SK-N-SH treated with all-trans-retinoic acid at 6 μM for 48 hours (cell line): ENCODE measurements around the gene GSTM3.

Source experiments
- ATAC-seq: fragments of 200-7000 bp; cut with Tn5 transposase; 3 replicates; pipeline ENCODE4 v1.9.1; 2020; ENCODE audit warnings: mild to moderate bottlenecking, moderate library complexity
- ARNTL ChIP-seq: fragments of 450-650 bp; formaldehyde crosslinking; IDR thresholded peaks from 2 replicates; pipeline ENCODE4 v1.5.0; 2020; ENCODE audit warnings: low read depth, mild to moderate bottlenecking, moderate library complexity, borderline replicate concordance
- BACH2 ChIP-seq: fragments of 250-450 bp; sonication (Bioruptor Pico); IDR thresholded peaks from 2 replicates; pipeline ENCODE4 v1.9.0; 2021; ENCODE audit warnings: mild to moderate bottlenecking, borderline replicate concordance
- CSDC2 ChIP-seq: fragments of 250-450 bp; sonication (Bioruptor Pico); IDR thresholded peaks from 2 replicates; pipeline ENCODE4 v1.5.0; 2020; ENCODE audit warnings: mild to moderate bottlenecking, moderate library complexity
- ISL1 ChIP-seq: fragments of 250-450 bp; sonication (Bioruptor Pico); IDR thresholded peaks from 2 replicates; pipeline ENCODE4 v2.1.2; 2022; ENCODE audit warnings: mild to moderate bottlenecking, moderate library complexity
- OSR1 ChIP-seq: fragments of 250-450 bp; sonication (Bioruptor Pico); IDR thresholded peaks from 2 replicates; pipeline ENCODE4 v1.8.0; 2022; ENCODE audit warnings: moderate library complexity, mild to moderate bottlenecking, inconsistent platforms
- PPARA ChIP-seq: fragments of 250-450 bp; sonication (Bioruptor Pico); IDR thresholded peaks from 2 replicates; pipeline ENCODE4 v1.5.0; 2020; ENCODE audit warnings: mild to moderate bottlenecking, borderline replicate concordance
- RARB ChIP-seq: fragments of 250-450 bp; sonication (Bioruptor Pico); IDR thresholded peaks from 2 replicates; pipeline ENCODE4 v1.8.0; 2021; ENCODE audit warnings: mild to moderate bottlenecking, moderate library complexity
- SNAI2 ChIP-seq: fragments of 250-450 bp; sonication (Bioruptor Pico); IDR thresholded peaks from 2 replicates; pipeline ENCODE4 v1.5.0; 2020; ENCODE audit warnings: mild to moderate bottlenecking, moderate library complexity
- TCF4 ChIP-seq: fragments of 250-450 bp; sonication (Bioruptor Pico); IDR thresholded peaks from 2 replicates; pipeline ENCODE4 v1.8.0; 2021; ENCODE audit warnings: mild to moderate bottlenecking, moderate library complexity, borderline replicate concordance
- TOX ChIP-seq: fragments of 250-450 bp; sonication (Bioruptor Pico); IDR thresholded peaks from 2 replicates; pipeline ENCODE4 v1.8.0; 2021; ENCODE audit warnings: mild to moderate bottlenecking, moderate library complexity, borderline replicate concordance
- ZC3H10 ChIP-seq: fragments of 250-450 bp; sonication (Bioruptor Pico); IDR thresholded peaks from 2 replicates; pipeline ENCODE4 v1.5.1; 2021; ENCODE audit warnings: mild to moderate bottlenecking, moderate library complexity
- ZFP3 ChIP-seq: fragments of 250-450 bp; sonication (Bioruptor Pico); IDR thresholded peaks from 2 replicates; pipeline ENCODE4 v1.5.0; 2020; ENCODE audit warnings: mild to moderate bottlenecking, moderate library complexity
- ZFP30 ChIP-seq: fragments of 450-650 bp; formaldehyde crosslinking; IDR thresholded peaks from 2 replicates; pipeline ENCODE4 v1.5.0; 2022; ENCODE audit warnings: mild to moderate bottlenecking, moderate library complexity
- ZNF565 ChIP-seq: fragments of 450-650 bp; formaldehyde crosslinking; conservative IDR thresholded peaks from 2 replicates; pipeline ENCODE4 v1.5.0; 2020; ENCODE audit warnings: low read depth, mild to moderate bottlenecking, moderate library complexity
- ZNF70 ChIP-seq: fragments of 450-650 bp; formaldehyde crosslinking; IDR thresholded peaks from 2 replicates; pipeline ENCODE4 v1.5.0; 2020; ENCODE audit warnings: mild to moderate bottlenecking, moderate library complexity
- ZNF8 ChIP-seq: fragments of 450-650 bp; formaldehyde crosslinking; IDR thresholded peaks from 2 replicates; pipeline ENCODE4 v1.5.0; 2020; ENCODE audit warnings: mild to moderate bottlenecking, moderate library complexity
- TF ChIP-seq, protein P1 (sequence below): fragments of 250-450 bp; sonication (Bioruptor Pico); IDR thresholded peaks from 2 replicates; pipeline ENCODE4 v1.5.1; 2020; ENCODE audit warnings: low read depth, mild to moderate bottlenecking, moderate library complexity
- TF ChIP-seq, protein P2 (sequence below): fragments of 250-450 bp; sonication (Bioruptor Pico); IDR thresholded peaks from 2 replicates; pipeline ENCODE4 v1.8.0; 2020; ENCODE audit warnings: mild to moderate bottlenecking, moderate library complexity, borderline replicate concordance
- TF ChIP-seq, protein P3 (sequence below): fragments of 250-450 bp; sonication (Bioruptor Pico); IDR thresholded peaks from 2 replicates; pipeline ENCODE4 v1.5.0; 2020; ENCODE audit warnings: mild to moderate bottlenecking, moderate library complexity
- TF ChIP-seq, protein P4 (sequence below): fragments of 250-450 bp; sonication (Bioruptor Pico); IDR thresholded peaks from 2 replicates; pipeline ENCODE4 v1.5.1; 2021; ENCODE audit warnings: mild to moderate bottlenecking, moderate library complexity

The GSTM3 gene

DNA sequence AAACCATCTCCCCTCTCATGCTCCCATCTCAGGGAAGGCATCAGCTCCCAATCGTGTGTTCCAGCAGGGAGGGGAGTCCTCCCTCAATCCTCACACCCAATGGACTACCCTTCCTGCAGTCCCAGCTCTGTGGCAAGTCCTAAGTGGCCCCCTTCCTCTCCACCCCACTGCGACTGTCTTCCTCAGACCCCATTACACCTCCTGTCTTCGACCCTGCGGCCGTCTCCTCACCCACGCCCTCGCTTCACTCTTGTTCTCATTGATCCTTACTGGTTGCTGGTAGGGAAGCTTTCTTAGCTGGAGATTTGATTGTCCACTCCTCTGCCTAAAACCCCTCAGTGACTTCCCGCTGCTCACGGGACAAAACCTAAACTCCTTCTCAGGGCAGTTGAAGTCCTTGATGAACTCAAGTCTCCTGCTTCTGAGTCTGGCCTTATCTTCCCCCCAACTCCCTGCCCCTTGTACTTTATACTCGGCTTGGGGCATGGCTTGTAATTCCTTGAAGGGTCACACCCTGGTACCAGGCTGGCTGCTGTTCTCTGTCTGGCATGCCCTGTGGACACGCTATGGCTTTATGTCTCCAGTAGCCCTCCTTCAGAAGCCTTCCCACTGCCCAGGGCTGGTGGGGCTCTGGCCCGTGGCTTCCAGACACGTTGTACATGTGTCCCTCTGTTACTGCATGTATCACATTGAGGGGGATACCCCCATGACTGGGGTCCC is 25.2 kb upstream of the GSTM3 start:
- no peak for ATAC-seq
- TF ChIP-seq, protein P1, sequence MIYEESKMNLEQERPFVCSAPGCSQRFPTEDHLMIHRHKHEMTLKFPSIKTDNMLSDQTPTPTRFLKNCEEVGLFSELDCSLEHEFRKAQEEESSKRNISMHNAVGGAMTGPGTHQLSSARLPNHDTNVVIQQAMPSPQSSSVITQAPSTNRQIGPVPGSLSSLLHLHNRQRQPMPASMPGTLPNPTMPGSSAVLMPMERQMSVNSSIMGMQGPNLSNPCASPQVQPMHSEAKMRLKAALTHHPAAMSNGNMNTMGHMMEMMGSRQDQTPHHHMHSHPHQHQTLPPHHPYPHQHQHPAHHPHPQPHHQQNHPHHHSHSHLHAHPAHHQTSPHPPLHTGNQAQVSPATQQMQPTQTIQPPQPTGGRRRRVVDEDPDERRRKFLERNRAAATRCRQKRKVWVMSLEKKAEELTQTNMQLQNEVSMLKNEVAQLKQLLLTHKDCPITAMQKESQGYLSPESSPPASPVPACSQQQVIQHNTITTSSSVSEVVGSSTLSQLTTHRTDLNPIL, result no peak
- TF ChIP-seq ZFP3 (CRISPR knock-in tag) (no peak), ZNF565 (CRISPR knock-in tag) (no peak), RARB (CRISPR knock-in tag) (no peak)
- TF ChIP-seq, protein P2, sequence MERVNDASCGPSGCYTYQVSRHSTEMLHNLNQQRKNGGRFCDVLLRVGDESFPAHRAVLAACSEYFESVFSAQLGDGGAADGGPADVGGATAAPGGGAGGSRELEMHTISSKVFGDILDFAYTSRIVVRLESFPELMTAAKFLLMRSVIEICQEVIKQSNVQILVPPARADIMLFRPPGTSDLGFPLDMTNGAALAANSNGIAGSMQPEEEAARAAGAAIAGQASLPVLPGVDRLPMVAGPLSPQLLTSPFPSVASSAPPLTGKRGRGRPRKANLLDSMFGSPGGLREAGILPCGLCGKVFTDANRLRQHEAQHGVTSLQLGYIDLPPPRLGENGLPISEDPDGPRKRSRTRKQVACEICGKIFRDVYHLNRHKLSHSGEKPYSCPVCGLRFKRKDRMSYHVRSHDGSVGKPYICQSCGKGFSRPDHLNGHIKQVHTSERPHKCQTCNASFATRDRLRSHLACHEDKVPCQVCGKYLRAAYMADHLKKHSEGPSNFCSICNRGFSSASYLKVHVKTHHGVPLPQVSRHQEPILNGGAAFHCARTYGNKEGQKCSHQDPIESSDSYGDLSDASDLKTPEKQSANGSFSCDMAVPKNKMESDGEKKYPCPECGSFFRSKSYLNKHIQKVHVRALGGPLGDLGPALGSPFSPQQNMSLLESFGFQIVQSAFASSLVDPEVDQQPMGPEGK (CRISPR knock-in tag), result no peak
- TF ChIP-seq, protein P3, sequence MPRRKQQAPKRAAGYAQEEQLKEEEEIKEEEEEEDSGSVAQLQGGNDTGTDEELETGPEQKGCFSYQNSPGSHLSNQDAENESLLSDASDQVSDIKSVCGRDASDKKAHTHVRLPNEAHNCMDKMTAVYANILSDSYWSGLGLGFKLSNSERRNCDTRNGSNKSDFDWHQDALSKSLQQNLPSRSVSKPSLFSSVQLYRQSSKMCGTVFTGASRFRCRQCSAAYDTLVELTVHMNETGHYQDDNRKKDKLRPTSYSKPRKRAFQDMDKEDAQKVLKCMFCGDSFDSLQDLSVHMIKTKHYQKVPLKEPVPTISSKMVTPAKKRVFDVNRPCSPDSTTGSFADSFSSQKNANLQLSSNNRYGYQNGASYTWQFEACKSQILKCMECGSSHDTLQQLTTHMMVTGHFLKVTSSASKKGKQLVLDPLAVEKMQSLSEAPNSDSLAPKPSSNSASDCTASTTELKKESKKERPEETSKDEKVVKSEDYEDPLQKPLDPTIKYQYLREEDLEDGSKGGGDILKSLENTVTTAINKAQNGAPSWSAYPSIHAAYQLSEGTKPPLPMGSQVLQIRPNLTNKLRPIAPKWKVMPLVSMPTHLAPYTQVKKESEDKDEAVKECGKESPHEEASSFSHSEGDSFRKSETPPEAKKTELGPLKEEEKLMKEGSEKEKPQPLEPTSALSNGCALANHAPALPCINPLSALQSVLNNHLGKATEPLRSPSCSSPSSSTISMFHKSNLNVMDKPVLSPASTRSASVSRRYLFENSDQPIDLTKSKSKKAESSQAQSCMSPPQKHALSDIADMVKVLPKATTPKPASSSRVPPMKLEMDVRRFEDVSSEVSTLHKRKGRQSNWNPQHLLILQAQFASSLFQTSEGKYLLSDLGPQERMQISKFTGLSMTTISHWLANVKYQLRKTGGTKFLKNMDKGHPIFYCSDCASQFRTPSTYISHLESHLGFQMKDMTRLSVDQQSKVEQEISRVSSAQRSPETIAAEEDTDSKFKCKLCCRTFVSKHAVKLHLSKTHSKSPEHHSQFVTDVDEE (CRISPR knock-in tag), result no peak

DNA sequence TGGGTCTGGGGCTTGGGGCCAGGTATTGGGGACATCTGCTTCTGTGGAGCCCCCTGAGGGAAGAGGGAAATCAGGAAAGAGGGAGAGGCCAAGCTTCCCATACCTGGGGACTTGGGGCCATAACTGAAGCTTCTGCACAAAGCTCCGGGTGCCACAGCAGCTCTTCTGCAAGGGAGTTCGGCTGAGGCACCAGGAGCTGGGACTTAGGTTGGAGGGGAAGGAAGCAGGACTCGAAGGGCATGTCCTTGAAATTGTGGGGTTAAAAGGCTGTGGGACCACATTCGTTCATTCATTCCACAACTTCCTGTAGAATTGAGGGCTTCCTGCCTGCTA is 24.6 kb upstream of the GSTM3 start:
- TF ChIP-seq PPARA (CRISPR knock-in tag) (no peak), ZC3H10 (CRISPR knock-in tag) (no peak), BACH2 (CRISPR knock-in tag) (no peak), ZNF70 (CRISPR knock-in tag) (no peak), TCF4 (CRISPR knock-in tag) (no peak), ZFP30 (no peak), ISL1 (CRISPR knock-in tag) (no peak), ZNF565 (CRISPR knock-in tag) (no peak), CSDC2 (no peak)
- TF ChIP-seq, protein P1, result no peak
- TF ChIP-seq, protein P4, sequence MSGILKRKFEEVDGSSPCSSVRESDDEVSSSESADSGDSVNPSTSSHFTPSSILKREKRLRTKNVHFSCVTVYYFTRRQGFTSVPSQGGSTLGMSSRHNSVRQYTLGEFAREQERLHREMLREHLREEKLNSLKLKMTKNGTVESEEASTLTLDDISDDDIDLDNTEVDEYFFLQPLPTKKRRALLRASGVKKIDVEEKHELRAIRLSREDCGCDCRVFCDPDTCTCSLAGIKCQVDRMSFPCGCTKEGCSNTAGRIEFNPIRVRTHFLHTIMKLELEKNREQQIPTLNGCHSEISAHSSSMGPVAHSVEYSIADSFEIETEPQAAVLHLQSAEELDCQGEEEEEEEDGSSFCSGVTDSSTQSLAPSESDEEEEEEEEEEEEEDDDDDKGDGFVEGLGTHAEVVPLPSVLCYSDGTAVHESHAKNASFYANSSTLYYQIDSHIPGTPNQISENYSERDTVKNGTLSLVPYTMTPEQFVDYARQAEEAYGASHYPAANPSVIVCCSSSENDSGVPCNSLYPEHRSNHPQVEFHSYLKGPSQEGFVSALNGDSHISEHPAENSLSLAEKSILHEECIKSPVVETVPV, result no peak
- TF ChIP-seq, protein P2 (CRISPR knock-in tag), result no peak
- ATAC-seq, result no peak

DNA sequence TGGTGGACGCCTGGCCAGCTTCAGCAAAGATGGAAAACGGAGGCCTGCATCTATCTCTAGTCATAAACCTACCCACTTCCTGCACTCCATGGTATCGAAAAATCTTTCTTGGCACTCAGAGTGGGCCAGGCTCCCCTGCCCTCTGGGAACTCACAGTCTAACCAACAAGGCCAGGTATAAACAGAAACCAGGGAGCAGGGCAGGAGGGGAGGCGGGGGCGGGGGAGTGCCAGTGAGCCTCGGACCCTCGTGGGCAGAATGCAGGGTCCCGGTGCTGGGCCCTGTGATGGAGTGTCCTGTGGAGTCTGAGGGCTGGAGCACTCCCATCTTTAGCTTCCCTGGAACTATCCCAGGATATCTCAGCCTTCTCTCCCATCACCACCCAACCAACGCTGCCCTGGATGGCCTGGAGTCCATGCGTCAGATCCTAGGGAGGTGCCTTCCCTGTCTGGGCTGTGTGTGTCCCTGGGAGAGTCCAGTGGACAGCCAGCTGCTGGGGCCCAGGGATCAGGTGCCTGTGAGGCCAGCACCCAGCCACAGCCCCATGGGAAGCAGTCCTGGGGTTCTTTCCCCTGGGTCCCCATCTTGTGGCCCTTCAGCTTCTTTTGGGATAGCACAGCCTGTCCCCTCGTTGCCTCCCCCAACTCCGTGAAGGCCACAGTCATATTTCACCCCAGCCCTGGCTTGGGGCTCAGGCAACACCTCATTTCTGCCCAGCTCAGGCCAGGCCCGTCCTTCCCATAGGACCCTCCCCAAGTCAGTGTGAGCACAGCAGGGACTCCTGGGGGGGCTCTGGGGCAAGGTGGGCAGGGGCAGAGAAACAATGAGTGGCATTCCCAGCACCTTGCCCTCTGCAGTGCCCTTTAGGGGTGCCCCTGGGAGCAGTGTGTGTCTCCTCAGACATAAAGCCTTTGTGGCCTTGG is 24.0 kb upstream of the GSTM3 start:
- ATAC-seq, result no peak
- TF ChIP-seq CSDC2 (no peak), SNAI2 (no peak), BACH2 (CRISPR knock-in tag) (no peak), RARB (CRISPR knock-in tag) (no peak), TOX (no peak), ZFP3 (CRISPR knock-in tag) (no peak), OSR1 (CRISPR knock-in tag) (no peak), ZFP30 (no peak), ZC3H10 (CRISPR knock-in tag) (no peak), TCF4 (CRISPR knock-in tag) (no peak), PPARA (CRISPR knock-in tag) (no peak), ARNTL (CRISPR knock-in tag) (no peak), ZNF8 (CRISPR knock-in tag) (no peak)
- TF ChIP-seq, protein P4, result no peak
- TF ChIP-seq, protein P2 (CRISPR knock-in tag), result no peak
